ENCODE data around the gene LFNG. TPM values are rescaled to one million over a fixed set of nuclear protein-coding genes. Genes with fewer than 3 reads are reported as not detected.

The LFNG gene
- total RNA-seq, 6 donors from 2014 or later = 30.6 to 62.9 (median 45.2) TPM

DNA sequence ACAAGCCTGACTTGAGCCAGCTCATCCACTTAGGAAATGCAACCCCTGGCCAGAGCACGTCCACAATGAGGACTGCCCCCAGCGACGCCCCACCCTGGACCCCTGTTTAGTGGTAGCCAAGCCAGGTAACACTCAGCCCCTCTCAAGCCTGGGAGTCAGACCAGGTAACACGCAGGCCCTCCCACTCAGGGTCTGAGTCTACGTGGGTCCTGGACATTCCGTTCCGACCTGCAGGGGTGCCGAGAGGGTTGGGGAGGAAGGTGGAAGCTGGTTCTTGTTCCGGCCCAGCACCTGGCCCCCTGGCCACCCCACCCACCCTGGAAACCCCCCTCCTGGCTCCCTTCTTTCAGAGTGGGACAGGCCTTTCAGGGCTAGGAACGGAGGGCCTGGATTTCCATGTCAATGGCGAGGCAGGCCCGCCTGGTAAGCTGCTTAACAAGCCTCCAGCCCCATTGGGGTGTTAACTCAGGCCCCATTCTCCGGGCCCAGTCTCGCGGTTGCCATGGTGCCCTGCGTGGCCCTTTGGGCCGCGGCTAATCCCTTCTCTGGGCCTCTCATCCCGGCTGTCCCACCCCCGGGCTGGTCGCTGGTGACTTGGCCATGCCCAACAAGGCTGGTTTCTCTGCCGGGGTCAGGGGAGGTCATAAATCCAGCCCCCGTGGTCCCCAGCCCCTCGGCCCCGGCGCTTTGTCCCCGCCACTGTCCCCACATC, 19.7 kb upstream of the LFNG start:
- no peak for ATAC-seq (ENCODE audit: low FRiP score in 2 of 2)
- no peaks in the 10 kb centered on the region for H3K27me3 ChIP-seq
- 90 to 93% methylated on average over 16 to 17 of the region's 27 CpGs for WGBS, 2 donors
- peaks cover 0 to 7% (median under 1%) of the 10 kb centered on the region in 4 donors for H3K4me1 ChIP-seq
- no peak overlapping the region for H3K4me3 ChIP-seq
- peak in 1 of 2 donors; percentile 74 for DNase-seq
- TF ChIP-seq POLR2AphosphoS5 (IDR thresholded peaks at IDR 0.05) (no peak), POLR2A (IDR thresholded peaks at IDR 0.05) (no peak), EP300 (IDR thresholded peaks at IDR 0.05) (no peak)
- TF ChIP-seq, protein P1, sequence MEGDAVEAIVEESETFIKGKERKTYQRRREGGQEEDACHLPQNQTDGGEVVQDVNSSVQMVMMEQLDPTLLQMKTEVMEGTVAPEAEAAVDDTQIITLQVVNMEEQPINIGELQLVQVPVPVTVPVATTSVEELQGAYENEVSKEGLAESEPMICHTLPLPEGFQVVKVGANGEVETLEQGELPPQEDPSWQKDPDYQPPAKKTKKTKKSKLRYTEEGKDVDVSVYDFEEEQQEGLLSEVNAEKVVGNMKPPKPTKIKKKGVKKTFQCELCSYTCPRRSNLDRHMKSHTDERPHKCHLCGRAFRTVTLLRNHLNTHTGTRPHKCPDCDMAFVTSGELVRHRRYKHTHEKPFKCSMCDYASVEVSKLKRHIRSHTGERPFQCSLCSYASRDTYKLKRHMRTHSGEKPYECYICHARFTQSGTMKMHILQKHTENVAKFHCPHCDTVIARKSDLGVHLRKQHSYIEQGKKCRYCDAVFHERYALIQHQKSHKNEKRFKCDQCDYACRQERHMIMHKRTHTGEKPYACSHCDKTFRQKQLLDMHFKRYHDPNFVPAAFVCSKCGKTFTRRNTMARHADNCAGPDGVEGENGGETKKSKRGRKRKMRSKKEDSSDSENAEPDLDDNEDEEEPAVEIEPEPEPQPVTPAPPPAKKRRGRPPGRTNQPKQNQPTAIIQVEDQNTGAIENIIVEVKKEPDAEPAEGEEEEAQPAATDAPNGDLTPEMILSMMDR (IDR thresholded peaks at IDR 0.05) = no peak
- no peaks in the 10 kb centered on the region for H3K9me3 ChIP-seq
- no peak overlapping the region for H3K27ac ChIP-seq
- H3K36me3 ChIP-seq = no peaks in the 10 kb centered on the region

DNA sequence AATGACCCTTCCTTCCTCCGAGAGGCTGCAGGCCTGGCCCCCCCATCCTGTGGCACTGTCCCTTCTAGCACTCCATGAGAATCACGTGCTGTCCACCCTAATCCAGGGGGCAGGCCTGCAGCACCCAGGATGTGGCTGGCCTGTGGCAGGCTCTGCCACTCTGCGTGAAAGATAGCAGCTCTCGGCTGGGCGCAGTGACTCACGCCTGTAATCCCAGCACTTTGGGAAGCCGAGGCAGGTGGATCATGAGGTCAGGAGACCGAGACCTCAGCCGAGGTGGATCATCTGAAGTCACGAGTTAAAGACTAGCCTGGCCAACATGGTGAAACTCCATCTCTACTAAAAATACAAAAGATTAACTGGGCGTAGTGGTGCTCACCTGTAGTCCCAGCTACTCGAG, 18.9 kb upstream of the LFNG start:
- no peak overlapping the region for H3K4me3 ChIP-seq
- no peaks in the 10 kb centered on the region for H3K36me3 ChIP-seq
- no peak overlapping the region for H3K27ac ChIP-seq
- no peaks in the 10 kb centered on the region for H3K27me3 ChIP-seq
- TF ChIP-seq EP300 (IDR thresholded peaks at IDR 0.05) (no peak), POLR2A (IDR thresholded peaks at IDR 0.05) (no peak), POLR2AphosphoS5 (IDR thresholded peaks at IDR 0.05) (no peak)
- TF ChIP-seq, protein P1 (IDR thresholded peaks at IDR 0.05) = no peak
- peaks cover 0 to 6% (median 0%) of the 10 kb centered on the region in 4 donors for H3K4me1 ChIP-seq
- DNase-seq = no peak
- ATAC-seq (ENCODE audit: low FRiP score in 2 of 2) = no peak
- no peaks in the 10 kb centered on the region for H3K9me3 ChIP-seq
- WGBS, 2 donors = 89 to 94% methylated on average over 6 to 12 of the region's 12 CpGs

GRCh38 chr7:2501947-2502646, 17.5 kb upstream of the LFNG start:
- H3K27me3 ChIP-seq = no peaks in the 10 kb centered on the region
- TF ChIP-seq, protein P1 (IDR thresholded peaks at IDR 0.05) = no peak
- TF ChIP-seq EP300 (IDR thresholded peaks at IDR 0.05) (no peak), POLR2AphosphoS5 (IDR thresholded peaks at IDR 0.05) (no peak), POLR2A (IDR thresholded peaks at IDR 0.05) (no peak)
- no peak for ATAC-seq (ENCODE audit: low FRiP score in 2 of 2)
- peak in 1 of 2 donors; percentile 50 for DNase-seq
- H3K27ac ChIP-seq = no peak overlapping the region
- 85 to 87% methylated on average over 2 to 8 of the region's 9 CpGs for whole genome bisulfite sequencing, 2 donors
- no peaks in the 10 kb centered on the region for H3K9me3 ChIP-seq
- peaks cover 0 to 6% (median 0%) of the 10 kb centered on the region in 4 donors for H3K4me1 ChIP-seq
- H3K4me3 ChIP-seq = no peak overlapping the region
- H3K36me3 ChIP-seq = no peaks in the 10 kb centered on the region

DNA sequence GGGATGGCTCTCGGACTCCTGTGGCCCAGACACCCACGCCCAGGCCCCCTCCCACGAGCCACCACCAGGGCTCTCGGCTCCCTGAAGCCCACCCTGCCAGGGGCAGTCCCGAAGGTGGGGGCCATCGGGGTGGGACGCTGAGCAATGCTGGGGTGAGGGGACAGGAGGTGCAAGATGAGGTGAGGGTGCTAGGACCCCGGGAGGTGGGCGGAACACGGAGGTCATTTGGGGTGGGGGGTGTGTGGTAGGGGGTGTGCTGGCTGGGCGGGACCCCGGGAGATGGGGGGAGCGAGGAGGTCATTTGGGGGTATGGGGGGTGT, 17.0 kb upstream of the LFNG start:
- Histone ChIP-seq H3K4me1 (peaks cover under 1 to 6% (median 2%) of the 10 kb centered on the region in 4 donors), H3K4me3 (no peak overlapping the region), H3K9me3 (no peaks in the 10 kb centered on the region), H3K27me3 (no peaks in the 10 kb centered on the region), H3K27ac (no peak overlapping the region), H3K36me3 (no peaks in the 10 kb centered on the region)
- DNase-seq = peak in 1 of 2 donors; percentile 57
- no peak for ATAC-seq (ENCODE audit: low FRiP score in 2 of 2)
- no peak for TF ChIP-seq POLR2AphosphoS5 (IDR thresholded peaks at IDR 0.05)
- TF ChIP-seq EP300 (IDR thresholded peaks at IDR 0.05) = no peak
- TF ChIP-seq, protein P1 (IDR thresholded peaks at IDR 0.05) = no peak
- no peak for TF ChIP-seq POLR2A (IDR thresholded peaks at IDR 0.05)
- WGBS, 2 donors = 92% methylated on average over 6 to 13 of the region's 13 CpGs

All from upper lobe of left lung (tissue), 6 donors.